Esophagus squamous epithelium (tissue), 4 donors: ENCODE results near the gene EXOC8.

Experiments used
- POLR2A ChIP-seq, 4 donors: fragments of 450-650 bp; IDR thresholded peaks; one replicate each; pipeline ENCODE4 v1.6.1; 2017; ENCODE audit warnings: antibody characterized with exemption in 4 of 4, mild to moderate bottlenecking in 4 of 4, moderate library complexity in 3 of 4
- TF ChIP-seq, protein P1 (sequence below), 6 experiments: fragments of 450-650 bp in 4 of 6; fragments of 200-600 bp in 2 of 6; sonication (generic) in 2 of 6; IDR thresholded peaks; one replicate each; pipeline ENCODE4 v1.5.1; 2016 to 2019; ENCODE audit warnings: antibody characterized with exemption in 6 of 6, mild to moderate bottlenecking in 4 of 6, moderate library complexity in 4 of 6

DNA sequence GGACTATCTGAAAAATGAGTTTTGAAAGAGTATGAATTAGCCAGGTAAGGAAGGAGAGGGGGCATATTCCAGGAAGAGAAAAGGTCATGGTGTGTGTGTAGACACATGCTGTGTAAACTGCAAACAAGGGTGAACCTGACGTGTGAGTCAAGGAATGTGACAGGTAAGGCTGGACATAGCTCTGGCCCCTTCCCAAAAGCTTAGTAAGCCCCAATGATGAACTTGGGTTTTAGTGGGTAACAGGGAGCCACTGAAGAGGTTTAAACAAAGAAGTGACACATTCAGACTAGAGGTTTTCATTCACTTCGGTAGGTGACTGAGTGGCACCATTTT, 47.7 kb upstream of the EXOC8 start:
- TF ChIP-seq POLR2A (IDR thresholded peaks at IDR 0.05), result no peak
- TF ChIP-seq, protein P1, sequence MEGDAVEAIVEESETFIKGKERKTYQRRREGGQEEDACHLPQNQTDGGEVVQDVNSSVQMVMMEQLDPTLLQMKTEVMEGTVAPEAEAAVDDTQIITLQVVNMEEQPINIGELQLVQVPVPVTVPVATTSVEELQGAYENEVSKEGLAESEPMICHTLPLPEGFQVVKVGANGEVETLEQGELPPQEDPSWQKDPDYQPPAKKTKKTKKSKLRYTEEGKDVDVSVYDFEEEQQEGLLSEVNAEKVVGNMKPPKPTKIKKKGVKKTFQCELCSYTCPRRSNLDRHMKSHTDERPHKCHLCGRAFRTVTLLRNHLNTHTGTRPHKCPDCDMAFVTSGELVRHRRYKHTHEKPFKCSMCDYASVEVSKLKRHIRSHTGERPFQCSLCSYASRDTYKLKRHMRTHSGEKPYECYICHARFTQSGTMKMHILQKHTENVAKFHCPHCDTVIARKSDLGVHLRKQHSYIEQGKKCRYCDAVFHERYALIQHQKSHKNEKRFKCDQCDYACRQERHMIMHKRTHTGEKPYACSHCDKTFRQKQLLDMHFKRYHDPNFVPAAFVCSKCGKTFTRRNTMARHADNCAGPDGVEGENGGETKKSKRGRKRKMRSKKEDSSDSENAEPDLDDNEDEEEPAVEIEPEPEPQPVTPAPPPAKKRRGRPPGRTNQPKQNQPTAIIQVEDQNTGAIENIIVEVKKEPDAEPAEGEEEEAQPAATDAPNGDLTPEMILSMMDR (IDR thresholded peaks at IDR 0.05), result no peak
